Midbrain (tissue), 1 donor: ENCODE results near the gene GRPEL1.
"Not testable (repeated sequence)": the region's sequence is repeated elsewhere in the genome, so short reads cannot be mapped to it uniquely, and the experiment has no call there.

Experiments used
- DNase-seq: peaks from one replicate; lab custom pipeline; 2025; lab: John Stamatoyannopoulos, UW

Gene GRPEL1

GRCh38 chr4:7067452-7068278 lies at the start of gene GRPEL1:
TSS of gene GRPEL1 (minus strand) at chr4:7068064. CDS start at chr4:7068032, 32 bp downstream.
- DNase-seq = peak; percentile 100

- no peak for DNase-seq
Observed at GRCh38 chr4:7116705-7117104, 48.8 kb upstream of the GRPEL1 start.

GRCh38 chr4:7115557-7116340 lies 47.9 kb upstream of the GRPEL1 start:
- DNase-seq = no peak

- no peak for DNase-seq
Observed at GRCh38 chr4:7112656-7113055, 44.8 kb upstream of the GRPEL1 start.

- DNase-seq = no peak
Observed at GRCh38 chr4:7111441-7111840, 43.6 kb upstream of the GRPEL1 start.

- no peak for DNase-seq
Observed at GRCh38 chr4:7110546-7110945, 42.7 kb upstream of the GRPEL1 start.

- no peak for DNase-seq
Observed at GRCh38 chr4:7109169-7109568, 41.3 kb upstream of the GRPEL1 start.

GRCh38 chr4:7108660-7109059 lies 40.8 kb upstream of the GRPEL1 start:
- no peak for DNase-seq

GRCh38 chr4:7108046-7108625 lies 40.3 kb upstream of the GRPEL1 start:
- DNase-seq = no peak

GRCh38 chr4:7107166-7107905 lies 39.5 kb upstream of the GRPEL1 start:
- no peak for DNase-seq

- no peak for DNase-seq
Observed at GRCh38 chr4:7105276-7105675, 37.4 kb upstream of the GRPEL1 start.

- DNase-seq = no peak
Observed at GRCh38 chr4:7104366-7105031, 36.6 kb upstream of the GRPEL1 start.

GRCh38 chr4:7103607-7104365 lies 35.9 kb upstream of the GRPEL1 start:
- peak; percentile 80 for DNase-seq

- DNase-seq = peak; percentile 87
Observed at GRCh38 chr4:7103031-7103606, 35.3 kb upstream of the GRPEL1 start.

- DNase-seq = not testable (repeated sequence)
Observed at GRCh38 chr4:7102516-7102909, 34.6 kb upstream of the GRPEL1 start.

- DNase-seq = peak; percentile 83
Observed at GRCh38 chr4:7101692-7102515, 34.0 kb upstream of the GRPEL1 start.

GRCh38 chr4:7096236-7096635 lies 28.4 kb upstream of the GRPEL1 start:
- no peak for DNase-seq

GRCh38 chr4:7095611-7096155 lies 27.8 kb upstream of the GRPEL1 start:
- DNase-seq = no peak

GRCh38 chr4:7094916-7095315 lies 27.1 kb upstream of the GRPEL1 start:
- DNase-seq = peak; percentile 2
